ENCODE data around the gene SEC24D. TPM values are rescaled to one million over a fixed set of nuclear protein-coding genes. Genes with fewer than 3 reads are reported as not detected.

The SEC24D gene
- total RNA-seq, 1 donor from 2014 or later, result 8.2 TPM

DNA sequence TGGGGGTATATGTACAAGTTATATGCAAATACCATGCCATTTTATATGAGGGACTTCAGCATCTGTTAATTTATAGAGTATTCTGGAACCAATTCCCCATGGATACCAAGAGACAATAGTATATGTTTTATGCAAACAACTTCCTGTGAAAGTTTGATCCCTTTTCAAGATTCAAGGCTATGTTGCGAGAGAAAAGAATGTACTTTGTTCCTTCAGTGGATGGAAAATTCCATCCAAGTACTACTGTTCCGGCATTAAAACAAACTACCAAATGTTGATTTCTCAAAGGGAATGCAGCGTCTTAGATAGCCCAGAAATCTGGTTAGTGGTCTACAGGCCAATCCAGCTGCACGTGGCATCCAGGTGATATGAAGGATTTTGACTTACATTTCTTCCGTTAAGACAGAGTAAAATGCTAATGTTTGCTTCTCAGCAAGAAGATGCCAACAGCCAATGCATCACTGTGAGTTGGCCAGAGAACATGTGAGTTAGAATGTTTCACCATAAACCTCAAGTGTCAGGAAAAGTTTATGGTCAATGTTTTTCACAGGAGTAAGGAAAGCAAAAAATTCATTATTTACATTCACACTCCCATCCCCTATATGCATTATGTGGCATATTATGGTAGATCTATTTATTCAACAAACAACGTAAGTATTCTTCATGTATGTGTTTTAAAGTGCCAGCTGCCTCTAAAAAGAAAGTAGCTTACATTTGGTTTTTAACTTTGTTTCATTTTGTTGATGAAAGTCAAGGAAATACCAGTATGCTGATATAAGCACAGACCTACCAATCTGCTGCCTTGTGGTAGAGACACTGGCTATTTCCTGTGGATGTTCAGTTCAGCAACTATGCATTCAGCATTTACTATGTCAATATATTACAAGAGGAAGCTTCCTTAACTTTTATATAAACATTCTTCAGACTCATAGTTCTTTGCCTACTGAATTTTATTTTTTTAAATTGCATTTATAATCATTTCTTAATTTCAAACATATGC, 106.3 kb downstream of the SEC24D start:
- H3K79me2 ChIP-seq (ENCODE audit: low read depth), result no peaks in the 10 kb centered on the region
- no peak overlapping the region for H3K9ac ChIP-seq
- Mint-ChIP-seq H3K27me3 (ENCODE audit: insufficient read depth, low read depth) (no peaks in the 10 kb centered on the region), H3K9me3 (no peaks in the 10 kb centered on the region), H3K36me3 (peaks cover 8% of the 10 kb centered on the region), H3K4me1 (no peaks in the 10 kb centered on the region), H3K27ac (no peak overlapping the region), H3K4me3 (no peak overlapping the region)
- H4K20me1 ChIP-seq (ENCODE audit: low read depth), result no peaks in the 10 kb centered on the region
- no peaks in the 10 kb centered on the region for H3K27me3 ChIP-seq
- no peaks in the 10 kb centered on the region for H3K36me3 ChIP-seq
- no peaks in the 10 kb centered on the region for H3K9me3 ChIP-seq (ENCODE audit: low read depth)
- TF ChIP-seq, protein P1, sequence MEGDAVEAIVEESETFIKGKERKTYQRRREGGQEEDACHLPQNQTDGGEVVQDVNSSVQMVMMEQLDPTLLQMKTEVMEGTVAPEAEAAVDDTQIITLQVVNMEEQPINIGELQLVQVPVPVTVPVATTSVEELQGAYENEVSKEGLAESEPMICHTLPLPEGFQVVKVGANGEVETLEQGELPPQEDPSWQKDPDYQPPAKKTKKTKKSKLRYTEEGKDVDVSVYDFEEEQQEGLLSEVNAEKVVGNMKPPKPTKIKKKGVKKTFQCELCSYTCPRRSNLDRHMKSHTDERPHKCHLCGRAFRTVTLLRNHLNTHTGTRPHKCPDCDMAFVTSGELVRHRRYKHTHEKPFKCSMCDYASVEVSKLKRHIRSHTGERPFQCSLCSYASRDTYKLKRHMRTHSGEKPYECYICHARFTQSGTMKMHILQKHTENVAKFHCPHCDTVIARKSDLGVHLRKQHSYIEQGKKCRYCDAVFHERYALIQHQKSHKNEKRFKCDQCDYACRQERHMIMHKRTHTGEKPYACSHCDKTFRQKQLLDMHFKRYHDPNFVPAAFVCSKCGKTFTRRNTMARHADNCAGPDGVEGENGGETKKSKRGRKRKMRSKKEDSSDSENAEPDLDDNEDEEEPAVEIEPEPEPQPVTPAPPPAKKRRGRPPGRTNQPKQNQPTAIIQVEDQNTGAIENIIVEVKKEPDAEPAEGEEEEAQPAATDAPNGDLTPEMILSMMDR (IDR thresholded peaks at IDR 0.05), result no peak
- TF ChIP-seq EZH2 (IDR thresholded peaks at IDR 0.05) (no peak), EZH2phosphoT487 (IDR thresholded peaks at IDR 0.05) (no peak)
- no peak for DNase-seq (ENCODE audit: low spot score)
- no peaks in the 10 kb centered on the region for H3K4me1 ChIP-seq
- H3K4me2 ChIP-seq, result no peak overlapping the region
- H3K4me3 ChIP-seq, result no peak overlapping the region
- no peak overlapping the region for H2AFZ ChIP-seq (replicated peaks)
- no peak overlapping the region for H3K27ac ChIP-seq
- H3F3A ChIP-seq (ENCODE audit: low read depth), result no peaks in the 10 kb centered on the region

DNA sequence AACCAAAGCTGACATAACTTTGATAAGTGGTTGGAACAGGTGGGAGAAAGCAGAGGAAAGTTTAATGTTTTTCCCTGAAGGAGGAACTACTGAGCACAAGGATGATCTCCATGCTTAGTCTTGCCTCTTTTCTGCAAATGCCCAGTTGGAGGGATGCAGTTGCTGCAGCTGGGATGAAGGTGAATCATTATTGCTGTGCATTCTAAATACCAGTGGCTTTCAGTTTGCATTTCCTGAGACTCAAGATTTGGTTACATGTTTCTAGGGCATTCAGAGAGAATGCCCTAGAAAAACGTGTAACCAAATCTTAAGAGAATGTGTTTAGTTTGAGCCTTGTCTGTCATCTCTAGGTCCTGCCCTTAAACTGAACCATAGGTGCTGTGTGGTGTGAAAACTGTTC, 108.6 kb downstream of the SEC24D start:
- Histone ChIP-seq H3K9ac (no peak overlapping the region), H3K4me2 (no peak overlapping the region), H3K27ac (no peak overlapping the region), H3K4me1 (peaks cover 5% of the 10 kb centered on the region), H3K9me3 (ENCODE audit: low read depth) (no peaks in the 10 kb centered on the region), H3F3A (ENCODE audit: low read depth) (no peaks in the 10 kb centered on the region), H3K36me3 (no peaks in the 10 kb centered on the region), H2AFZ (replicated peaks) (no peak overlapping the region), H4K20me1 (ENCODE audit: low read depth) (no peaks in the 10 kb centered on the region), H3K4me3 (no peak overlapping the region), H3K79me2 (ENCODE audit: low read depth) (no peaks in the 10 kb centered on the region), H3K27me3 (no peaks in the 10 kb centered on the region)
- TF ChIP-seq EZH2phosphoT487 (IDR thresholded peaks at IDR 0.05) (no peak), EZH2 (IDR thresholded peaks at IDR 0.05) (no peak)
- TF ChIP-seq, protein P1 (IDR thresholded peaks at IDR 0.05), result no peak
- Mint-ChIP-seq H3K27ac (no peak overlapping the region), H3K4me1 (no peaks in the 10 kb centered on the region), H3K36me3 (peaks cover 5% of the 10 kb centered on the region), H3K9me3 (no peaks in the 10 kb centered on the region), H3K4me3 (no peak overlapping the region), H3K27me3 (ENCODE audit: insufficient read depth, low read depth) (no peaks in the 10 kb centered on the region)
- DNase-seq (ENCODE audit: low spot score), result no peak

DNA sequence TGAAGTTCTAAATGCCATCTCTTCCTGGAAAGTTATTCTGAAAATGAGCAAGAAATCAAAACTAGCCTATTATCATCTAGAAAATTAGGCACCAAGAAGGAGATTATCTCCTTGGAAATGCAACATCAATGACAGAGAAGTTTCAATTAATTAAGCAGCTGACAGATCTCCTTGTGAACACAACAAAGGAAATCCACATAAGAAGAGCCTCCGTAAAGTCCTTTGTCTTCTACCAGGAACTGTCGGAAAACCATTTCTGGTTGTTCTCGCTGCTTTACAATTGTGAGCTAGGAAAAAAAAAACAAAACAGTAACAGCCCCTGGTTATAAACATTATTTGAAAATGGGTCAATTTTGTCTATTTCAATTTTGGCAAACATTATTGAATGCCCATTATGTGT, 112.6 kb downstream of the SEC24D start:
- no peak overlapping the region for H3K27ac Mint-ChIP-seq
- Histone ChIP-seq H3K27me3 (no peaks in the 10 kb centered on the region), H3K4me2 (peak overlapping the region; percentile 24), H3K9me3 (ENCODE audit: low read depth) (no peaks in the 10 kb centered on the region), H3F3A (ENCODE audit: low read depth) (no peaks in the 10 kb centered on the region), H3K79me2 (ENCODE audit: low read depth) (no peaks in the 10 kb centered on the region), H3K9ac (no peak overlapping the region), H3K27ac (no peak overlapping the region), H3K36me3 (no peaks in the 10 kb centered on the region), H3K4me3 (no peak overlapping the region), H3K4me1 (peaks cover 5% of the 10 kb centered on the region), H4K20me1 (ENCODE audit: low read depth) (no peaks in the 10 kb centered on the region), H2AFZ (replicated peaks) (no peak overlapping the region)
- H3K36me3 Mint-ChIP-seq, result peaks cover 5% of the 10 kb centered on the region
- TF ChIP-seq, protein P1 (IDR thresholded peaks at IDR 0.05), result no peak
- no peak for TF ChIP-seq EZH2 (IDR thresholded peaks at IDR 0.05)
- no peak for TF ChIP-seq EZH2phosphoT487 (IDR thresholded peaks at IDR 0.05)
- no peaks in the 10 kb centered on the region for H3K27me3 Mint-ChIP-seq (ENCODE audit: insufficient read depth, low read depth)
- DNase-seq (ENCODE audit: low spot score), result peak; percentile 53
- H3K4me1 Mint-ChIP-seq, result no peaks in the 10 kb centered on the region
- H3K9me3 Mint-ChIP-seq, result no peaks in the 10 kb centered on the region
- H3K4me3 Mint-ChIP-seq, result no peak overlapping the region

Data from neural progenitor cell (in vitro differentiated cells).